SK-N-SH (cell line): ENCODE data around the gene TMEM30A. TPM values are rescaled to one million over a fixed set of nuclear protein-coding genes. Genes with fewer than 3 reads are reported as not detected.

ENCODE experiments used
- CTCF ChIA-PET: fragments of 300-600, 350-600 bp; formaldehyde crosslinking; extraction: SDS; loops from one replicate; lab custom pipeline; 2021; lab: Yijun Ruan, JAX
- POLR2A ChIA-PET: fragments of 350-600 bp; sonication (Branson Sonifier 250); formaldehyde crosslinking; extraction: SDS; loops from one replicate; lab custom pipeline; 2020; ENCODE audit warnings: antibody characterized with exemption, inconsistent platforms; lab: Yijun Ruan, JAX
- DNase-seq: peaks from one replicate; pipeline ENCODE4 v3.0.0; 2012
- H2AFZ ChIP-seq: fragments of 200-600 bp; sonication (generic); 2 replicates; pipeline ENCODE4 v1.8.1; 2016; ENCODE audit warnings: antibody characterized with exemption, mild to moderate bottlenecking, low read depth
- H3F3A ChIP-seq: fragments of 200-600 bp; sonication (generic); replicated peaks from 2 replicates; pipeline ENCODE3; 2016; ENCODE audit warnings: antibody characterized with exemption, mild to moderate bottlenecking; ENCODE audit not compliant: insufficient read depth
- H3K27ac ChIP-seq, 2 experiments: fragments of 200-500 bp in 1 of 2; fragments of 200-600 bp in 1 of 2; sonication (Bioruptor generic) in 1 of 2; sonication (generic), shearing (Covaris generic) in 1 of 2; 2 replicates each; pipeline versions ENCODE4 v1.5.1 to v1.6.1; 2014 to 2016; ENCODE audit warnings: low read depth in 2 of 2, inconsistent platforms in 1 of 2, low read length in 1 of 2, mild to moderate bottlenecking in 1 of 2, mixed read lengths in 1 of 2
- H3K27me3 ChIP-seq: fragments of 200-600 bp; sonication (generic), shearing (Covaris generic); 2 replicates; pipeline ENCODE4 v1.6.1; 2016; ENCODE audit warnings: mixed run types; ENCODE audit not compliant: insufficient read depth
- H3K36me3 ChIP-seq, 2 experiments: fragments of 200-500 bp in 1 of 2; fragments of 200-600 bp in 1 of 2; sonication (Bioruptor generic) in 1 of 2; sonication (generic) in 1 of 2; replicated peaks in 1 of 2; 2 replicates each; pipeline versions ENCODE3 to v1.5.1; 2014 to 2016; ENCODE audit warnings: low read length in 1 of 2, mild to moderate bottlenecking in 1 of 2; ENCODE audit not compliant: insufficient read depth in 2 of 2, control insufficient read depth in 1 of 2
- H3K4me1 ChIP-seq, 2 experiments: fragments of 200-500 bp in 1 of 2; fragments of 200-600 bp in 1 of 2; sonication (Bioruptor generic) in 1 of 2; sonication (generic), shearing (Covaris generic) in 1 of 2; 2 replicates each; pipeline versions ENCODE4 v1.5.1 to v1.6.1; 2014 to 2016; ENCODE audit warnings: low read depth in 1 of 2, low read length in 1 of 2, mixed run types in 1 of 2; ENCODE audit not compliant: insufficient read depth in 2 of 2, control insufficient read depth in 1 of 2
- H3K4me2 ChIP-seq: fragments of 200-600 bp; sonication (generic), shearing (Covaris generic); 2 replicates; pipeline ENCODE4 v1.6.1; 2017; ENCODE audit warnings: mixed run types
- H3K4me3 ChIP-seq, 2 experiments: fragments of 200-500 bp in 1 of 2; fragments of 200-600 bp in 1 of 2; sonication (Bioruptor generic) in 1 of 2; sonication (generic), shearing (Covaris generic) in 1 of 2; 2 replicates each; pipeline versions ENCODE4 v1.5.1 to v1.8.1; 2014 to 2016; ENCODE audit warnings: low read depth in 2 of 2, inconsistent platforms in 1 of 2, low read length in 1 of 2, mild to moderate bottlenecking in 1 of 2, mixed read lengths in 1 of 2, moderate library complexity in 1 of 2
- H3K79me2 ChIP-seq: fragments of 200-600 bp; sonication (generic); 2 replicates; pipeline ENCODE4 v1.8.1; 2017; ENCODE audit warnings: mild to moderate bottlenecking; ENCODE audit not compliant: insufficient read depth
- H3K9ac ChIP-seq: fragments of 200-600 bp; sonication (generic); 2 replicates; pipeline ENCODE4 v1.6.1; 2017; ENCODE audit warnings: mixed run types
- H3K9me2 ChIP-seq: fragments of 200-600 bp; sonication (generic); 2 replicates; pipeline ENCODE4 v1.6.1; 2017; ENCODE audit warnings: mixed run types
- H3K9me3 ChIP-seq: fragments of 200-600 bp; sonication (generic); 2 replicates; pipeline ENCODE4 v1.6.1; 2017; ENCODE audit warnings: mixed run types, mild to moderate bottlenecking, moderate library complexity
- H4K20me1 ChIP-seq: fragments of 200-600 bp; sonication (generic); 2 replicates; pipeline ENCODE4 v1.6.1; 2017; ENCODE audit warnings: mild to moderate bottlenecking, mixed run types; ENCODE audit not compliant: insufficient read depth
- CHD2 ChIP-seq: fragments of 150-350 bp; IDR thresholded peaks from 2 replicates; pipeline ENCODE4 v1.6.1; 2018; ENCODE audit warnings: low read length; ENCODE audit not compliant: partially characterized antibody
- EP300 ChIP-seq, 2 experiments: IDR thresholded peaks; 2 replicates each; pipeline versions ENCODE4 v1.4.0 to v1.6.1; 2012; ENCODE audit warnings: borderline replicate concordance in 1 of 2, low read depth in 1 of 2, low read length in 1 of 2
- FOXM1 ChIP-seq: IDR thresholded peaks from 2 replicates; pipeline ENCODE4 v1.4.0; 2012; ENCODE audit warnings: low read depth, mild to moderate bottlenecking
- GABPA ChIP-seq: IDR thresholded peaks from 2 replicates; pipeline ENCODE4 v1.4.0; 2012; ENCODE audit warnings: low read depth, mild to moderate bottlenecking
- GATA2 ChIP-seq: sonication (generic); formaldehyde crosslinking; IDR thresholded peaks from 2 replicates; pipeline ENCODE4 v1.5.0; 2020; ENCODE audit warnings: mild to moderate bottlenecking, missing genetic modification reagents
- IRF3 ChIP-seq: fragments of 150-350 bp; IDR thresholded peaks from 2 replicates; pipeline ENCODE4 v1.6.1; 2016; ENCODE audit warnings: mild to moderate bottlenecking, low read depth, low read length
- MEF2A ChIP-seq: IDR thresholded peaks from 2 replicates; pipeline ENCODE4 v1.4.0; 2012; ENCODE audit warnings: low read depth, borderline replicate concordance
- NFIC ChIP-seq: IDR thresholded peaks from 2 replicates; pipeline ENCODE4 v1.4.0; 2012; ENCODE audit warnings: borderline replicate concordance
- NRF1 ChIP-seq: IDR thresholded peaks from 2 replicates; pipeline ENCODE4 v1.6.1; 2012; ENCODE audit warnings: low read depth, mild to moderate bottlenecking, low read length
- PBX3 ChIP-seq: IDR thresholded peaks from 2 replicates; pipeline ENCODE4; 2012
- POLR2AphosphoS5 ChIP-seq: IDR thresholded peaks from 2 replicates; pipeline ENCODE4 v1.6.1; 2012; ENCODE audit warnings: low read depth, low read length
- RCOR1 ChIP-seq: fragments of 150-350 bp; IDR thresholded peaks from 2 replicates; pipeline ENCODE4 v1.6.1; 2017; ENCODE audit warnings: antibody characterized with exemption, low read length
- RXRA ChIP-seq: IDR thresholded peaks from 2 replicates; pipeline ENCODE4 v1.4.0; 2012; ENCODE audit warnings: low read depth, mild to moderate bottlenecking, borderline replicate concordance
- SIN3A ChIP-seq: IDR thresholded peaks from 2 replicates; pipeline ENCODE4 v1.6.1; 2012; ENCODE audit warnings: low read depth, mild to moderate bottlenecking, low read length, moderate library complexity, borderline replicate concordance
- TAF1 ChIP-seq: IDR thresholded peaks from 2 replicates; pipeline ENCODE4 v1.6.1; 2012; ENCODE audit warnings: low read depth, mild to moderate bottlenecking, low read length, moderate library complexity, borderline replicate concordance
- TCF12 ChIP-seq: IDR thresholded peaks from 2 replicates; pipeline ENCODE4 v1.4.0; 2012
- TEAD4 ChIP-seq: IDR thresholded peaks from 2 replicates; pipeline ENCODE4 v1.4.0; 2012; ENCODE audit warnings: mild to moderate bottlenecking, borderline replicate concordance; ENCODE audit not compliant: insufficient read depth
- USF2 ChIP-seq: fragments of 150-350 bp; IDR thresholded peaks from 2 replicates; pipeline ENCODE4 v1.6.1; 2017; ENCODE audit warnings: antibody characterized with exemption, low read length, low read depth, borderline replicate concordance
- YY1 ChIP-seq: IDR thresholded peaks from 2 replicates; pipeline ENCODE4 v1.4.0; 2012; ENCODE audit warnings: low read depth, mild to moderate bottlenecking
- ZBTB33 ChIP-seq: IDR thresholded peaks from 2 replicates; pipeline ENCODE4 v1.4.0; 2012; ENCODE audit warnings: low read depth, borderline replicate concordance
- WGBS: methylation state at CpG from one replicate; pipeline ENCODE4 v1.1.6; 2017; ENCODE audit warnings: low lambda C conversion rate; 5-methylcytosine and 5-hydroxymethylcytosine counted together
- polyA plus RNA-seq, 3 experiments: library from polyadenylated mRNA; depleted of rRNA; stranded (reverse); fragments of >200 nt; gene quantifications; 2 replicates each; pipeline ENCODE4 v1.2.3, GENCODE V29; 2012

Gene TMEM30A
- polyA plus RNA-seq, 1 of the 3 experiments (the other 2 are of a cell fraction), result 22.8 TPM

- H2AFZ ChIP-seq, result no peak overlapping the region
- ChIA-PET CTCF (interaction anchor here (1.0 to 1.1 kb wide), 3 partner anchors 10 to 564 kb away, joined by 3 to 4 read pairs (median 3); no protein-coding TSS in a partner anchor), POLR2A (no interaction called here)
- no peak overlapping the region for H3K27ac ChIP-seq
- WGBS, result 87% methylated on average over 1 of the region's 1 CpG
- no peak for DNase-seq
- no peaks in the 10 kb centered on the region for H3K9me2 ChIP-seq
- H4K20me1 ChIP-seq, result no peaks in the 10 kb centered on the region
- H3F3A ChIP-seq, result no peaks in the 10 kb centered on the region
- H3K9ac ChIP-seq, result no peak overlapping the region
- H3K36me3 ChIP-seq, result no peaks in the 10 kb centered on the region
- H3K79me2 ChIP-seq, result no peaks in the 10 kb centered on the region
- no peak overlapping the region for H3K4me2 ChIP-seq
- no peaks in the 10 kb centered on the region; a peak in 2 of 4 replicates for H3K4me1 ChIP-seq
- H3K9me3 ChIP-seq, result no peaks in the 10 kb centered on the region
- no peaks in the 10 kb centered on the region for H3K27me3 ChIP-seq
- H3K4me3 ChIP-seq, result no peak overlapping the region
- TF ChIP-seq USF2 (no peak), NRF1 (no peak), TCF12 (no peak), IRF3 (no peak), YY1 (no peak), EP300 (IDR thresholded peaks at IDR 0.05; ENCODE audit: borderline replicate concordance in 1 of 2, low read depth in 1 of 2, low read length in 1 of 2) (no peak), SIN3A (no peak), CHD2 (no peak), NFIC (no peak), TAF1 (no peak), POLR2AphosphoS5 (no peak), GABPA (no peak), GATA2 (CRISPR knock-in tag) (no peak), RXRA (no peak), TEAD4 (no peak), RCOR1 (no peak), PBX3 (no peak), FOXM1 (no peak), MEF2A (no peak), ZBTB33 (no peak)
Measured at GRCh38 chr6:75291744-75292143, 7.2 kb upstream of the TMEM30A start.
